Myocyte (in vitro differentiated cells): ENCODE measurements around the gene VSTM2L. TPM values are rescaled to one million over a fixed set of nuclear protein-coding genes. Genes with fewer than 3 reads are reported as not detected.

Experiments used
- DNase-seq: peaks from one replicate; pipeline ENCODE4 v3.0.0-alpha.2; 2012; ENCODE audit warnings: low read depth
- total RNA-seq: library from RNA; depleted of rRNA; stranded (reverse); fragments of >200 nt; gene quantifications from 2 replicates; pipeline ENCODE4 v1.2.3, GENCODE V29; 2014

Gene VSTM2L
- total RNA-seq, 1 donor from 2014 or later: 77.5 TPM

DNA sequence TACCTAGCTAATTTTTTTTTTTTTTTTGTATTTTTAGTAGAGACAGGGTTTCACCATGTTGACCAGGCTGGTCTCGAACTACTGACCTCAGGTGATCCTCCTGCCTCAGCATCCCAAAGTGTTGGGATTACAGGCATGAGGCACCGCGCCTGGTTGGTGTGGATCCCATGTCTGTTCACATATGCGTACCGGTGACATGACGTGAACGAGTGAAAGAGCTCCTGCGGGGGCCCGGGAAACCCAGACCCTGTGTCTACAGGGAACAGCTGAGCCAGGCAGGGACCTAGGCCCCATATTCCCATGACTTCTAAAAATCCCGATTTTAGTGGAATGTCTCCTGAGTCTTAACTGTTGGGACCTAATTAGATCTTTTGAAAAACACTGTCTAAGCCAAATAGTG is 33.1 kb downstream of the VSTM2L start:
- DNase-seq: no peak

DNA sequence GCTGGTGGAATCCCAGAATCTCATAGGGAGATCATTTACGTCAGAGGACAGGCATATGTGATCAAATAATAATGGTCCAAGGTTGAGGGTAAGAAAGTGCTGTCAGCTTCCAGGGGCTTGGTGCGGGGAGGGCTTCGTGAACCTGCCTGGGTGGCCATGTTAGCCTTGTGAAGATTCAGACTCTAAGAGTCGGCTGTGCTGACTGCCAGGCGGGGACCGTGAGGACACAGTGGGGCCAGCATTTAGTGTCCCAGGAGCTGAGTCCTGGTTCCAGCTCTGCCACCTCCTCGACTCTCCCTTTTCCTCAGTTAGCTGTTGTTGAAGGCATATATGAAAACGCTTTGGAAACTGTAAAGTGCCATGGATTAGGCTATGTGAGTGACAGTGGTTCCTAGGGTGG is 33.5 kb downstream of the VSTM2L start:
- DNase-seq: no peak

GRCh38 chr20:37937686-37938085 is 34.8 kb downstream of the VSTM2L start:
- no peak for DNase-seq

DNA sequence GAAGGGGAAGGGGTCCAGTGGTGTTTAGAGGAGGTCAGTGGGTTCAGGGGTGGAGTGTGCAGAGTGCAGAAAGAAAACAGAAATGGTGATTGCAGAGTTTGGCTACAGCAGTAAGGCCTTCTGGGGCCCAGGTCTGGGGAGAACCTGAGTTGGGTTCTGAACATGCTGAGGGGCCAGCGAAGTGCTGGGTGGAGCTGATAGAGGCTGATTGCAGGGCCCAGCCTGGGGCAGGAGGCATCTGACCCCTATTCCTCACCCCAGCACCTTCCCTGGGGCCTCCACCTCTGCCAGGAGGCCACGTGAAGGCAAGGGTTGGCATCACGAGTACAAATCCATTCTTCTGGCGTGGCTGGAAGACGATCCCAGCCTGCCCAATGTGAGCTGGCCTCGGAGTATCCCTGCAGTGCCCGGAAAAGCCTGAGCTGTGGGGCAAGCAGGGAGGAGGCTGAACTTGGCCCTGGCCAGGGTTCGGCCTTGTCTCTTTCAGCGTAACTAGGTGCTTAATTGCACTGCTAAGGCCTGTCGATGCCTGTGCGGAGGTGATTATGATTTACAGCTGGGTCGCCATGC is 35.3 kb downstream of the VSTM2L start:
- no peak for DNase-seq

DNA sequence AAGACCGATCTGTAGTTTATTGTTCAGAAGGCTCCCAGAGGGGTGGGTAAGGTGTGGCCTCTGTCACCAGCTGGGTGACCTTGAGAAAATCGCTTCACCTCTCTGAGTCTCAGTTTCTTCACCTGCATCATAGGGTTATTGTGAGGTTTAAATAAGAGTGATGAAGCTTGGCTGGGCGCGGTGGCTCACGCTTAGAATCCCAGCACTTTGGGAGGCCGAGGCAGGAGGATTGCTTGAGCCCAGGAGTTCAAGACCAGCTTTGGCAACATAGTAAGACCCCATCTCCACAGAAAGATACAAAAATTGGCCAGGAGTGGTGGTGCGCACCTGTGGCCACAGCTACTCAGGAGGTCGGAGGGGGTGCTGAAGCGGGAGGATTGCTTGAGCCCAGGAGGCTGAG is 36.0 kb downstream of the VSTM2L start:
- no peak for DNase-seq

DNA sequence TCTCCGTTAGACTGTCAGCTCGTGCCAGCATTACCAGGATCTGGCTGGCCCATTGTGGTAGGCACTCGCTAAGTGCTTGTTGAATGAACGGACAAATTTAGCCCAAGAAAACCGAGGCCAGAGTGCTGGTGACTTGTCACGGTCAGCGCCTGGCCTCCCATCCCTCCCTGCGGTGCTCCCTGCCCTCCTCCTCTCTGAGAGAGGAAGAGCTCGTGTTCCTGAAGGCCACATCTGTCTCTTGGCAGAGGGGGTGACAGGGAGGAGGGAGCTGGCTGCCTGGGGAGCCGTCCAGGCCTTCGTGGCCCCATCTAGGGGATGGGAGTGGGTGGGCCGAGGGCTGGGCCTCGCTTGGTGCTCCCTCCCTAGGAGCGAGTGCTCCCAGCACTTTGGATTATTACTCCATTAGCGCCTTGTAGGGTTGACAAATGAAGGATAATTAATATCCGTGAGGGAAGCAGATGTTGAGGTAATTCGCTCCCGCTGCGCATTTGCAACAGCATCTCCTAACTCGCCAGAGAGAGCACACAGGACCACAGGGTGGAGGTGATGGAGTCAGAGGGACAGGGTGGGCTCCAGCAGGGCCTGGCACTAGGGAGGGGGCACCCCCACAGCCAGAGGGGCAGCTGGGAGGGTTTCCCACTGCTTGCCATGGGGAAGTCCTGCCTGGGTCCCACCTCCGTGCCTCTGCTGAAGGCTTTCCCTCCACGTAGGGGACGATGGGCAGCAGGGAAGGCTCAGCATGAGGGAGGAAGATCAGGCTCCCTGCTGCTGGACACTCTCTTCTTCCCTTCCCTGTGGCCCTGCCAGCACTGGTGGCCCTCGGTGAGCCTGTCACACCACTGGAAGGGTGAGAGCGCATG is 37.0 kb downstream of the VSTM2L start:
- no peak for DNase-seq

DNA sequence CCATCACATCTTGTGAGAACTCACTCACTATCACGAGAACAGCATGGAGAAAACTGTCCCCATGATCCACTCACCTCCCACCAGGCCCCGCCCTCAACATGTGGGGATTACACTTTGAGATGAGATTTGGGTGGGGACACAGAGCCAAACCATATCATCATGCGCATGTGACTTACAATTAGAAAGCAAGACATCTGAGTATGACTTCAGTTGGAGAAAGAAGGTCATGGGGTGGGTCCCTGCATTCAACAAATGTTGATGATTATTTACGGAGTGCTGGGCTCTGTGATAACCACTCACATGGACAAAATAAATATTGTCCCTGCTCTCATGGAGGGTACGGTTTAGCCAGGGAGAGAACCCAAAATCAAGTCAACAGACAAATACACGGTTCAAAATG is 37.9 kb downstream of the VSTM2L start:
- no peak for DNase-seq

GRCh38 chr20:37941332-37941731 is 38.4 kb downstream of the VSTM2L start:
- DNase-seq: no peak

DNA sequence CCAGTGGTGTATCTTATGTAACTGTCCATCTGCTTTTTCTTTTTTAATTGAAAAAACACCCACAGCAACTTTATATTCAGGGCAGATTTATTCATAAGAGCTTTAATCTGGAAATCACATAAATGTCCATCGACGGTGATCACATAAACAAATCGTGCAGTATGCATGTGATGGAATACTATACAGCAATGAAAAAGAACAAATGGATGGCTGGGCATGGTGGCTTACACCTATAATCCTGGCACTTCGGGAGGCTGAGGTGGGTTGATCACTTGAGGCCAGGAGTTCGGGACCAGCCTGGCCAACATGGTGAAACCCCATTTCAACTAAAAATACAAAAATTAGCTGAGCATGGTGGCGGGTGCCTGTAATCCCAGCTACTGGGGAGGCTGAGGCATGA is 39.1 kb downstream of the VSTM2L start:
- no peak for DNase-seq

DNA sequence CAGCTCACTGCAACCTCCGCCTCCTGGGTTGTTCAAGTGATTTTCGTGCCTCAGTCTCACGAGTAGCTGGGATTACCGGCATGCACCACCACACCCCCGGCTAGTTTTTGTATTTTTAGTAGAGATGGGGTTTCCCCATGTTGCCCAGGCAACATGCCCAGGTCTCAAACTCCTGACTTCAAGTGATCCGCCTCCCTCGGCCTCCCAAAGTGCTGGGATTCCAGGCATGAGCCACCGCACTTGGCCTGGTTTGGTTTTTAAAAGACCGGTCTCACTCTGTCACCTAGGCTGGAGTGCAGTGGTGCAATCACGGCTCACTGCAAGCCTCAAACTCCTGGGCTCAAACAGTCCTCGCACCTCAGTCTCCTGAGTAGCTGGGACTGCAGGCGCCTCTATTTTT is 40.1 kb downstream of the VSTM2L start:
- no peak for DNase-seq

DNA sequence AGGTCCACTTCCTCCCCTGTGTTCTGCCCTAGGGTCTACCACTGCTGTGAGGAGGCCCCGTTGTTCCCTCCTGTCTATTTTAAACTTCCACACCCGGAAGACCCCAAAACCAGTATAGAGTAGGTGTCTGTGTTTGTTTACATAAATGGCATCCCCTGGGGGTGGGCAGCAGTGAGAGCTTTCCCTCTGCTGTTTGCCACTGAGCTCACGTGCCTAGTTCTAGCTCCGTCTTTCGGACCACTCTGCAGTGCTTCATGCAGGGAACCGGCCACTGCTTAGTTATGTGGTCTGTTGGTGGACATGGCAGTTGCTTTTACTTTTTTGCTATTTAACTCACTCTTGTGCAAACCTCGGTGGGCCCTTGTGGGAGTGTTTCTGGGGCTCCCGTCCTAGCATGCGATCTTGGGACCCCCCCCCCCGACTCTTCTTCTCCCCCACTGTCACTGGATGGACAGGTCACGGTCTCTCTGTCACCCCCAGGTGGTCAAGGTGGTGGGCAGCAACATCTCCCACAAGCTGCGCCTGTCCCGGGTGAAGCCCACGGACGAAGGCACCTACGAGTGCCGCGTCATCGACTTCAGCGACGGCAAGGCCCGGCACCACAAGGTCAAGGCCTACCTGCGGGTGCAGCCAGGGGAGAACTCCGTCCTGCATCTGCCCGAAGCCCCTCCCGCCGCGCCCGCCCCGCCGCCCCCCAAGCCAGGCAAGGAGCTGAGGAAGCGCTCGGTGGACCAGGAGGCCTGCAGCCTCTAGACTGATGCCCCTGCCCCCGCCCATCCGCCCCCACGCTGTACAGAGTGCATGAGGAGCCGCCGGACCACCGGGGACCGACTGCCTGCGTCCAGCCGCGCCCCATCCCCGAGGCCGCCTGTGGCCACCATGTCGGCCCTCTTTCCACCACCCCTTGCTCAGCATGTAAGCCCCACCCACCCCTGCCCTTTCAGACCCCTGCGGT is 40.9 kb downstream of the VSTM2L start:
- DNase-seq: no peak

- no peak for DNase-seq
Observed at GRCh38 chr20:37944456-37944981, 41.6 kb downstream of the VSTM2L start.

DNA sequence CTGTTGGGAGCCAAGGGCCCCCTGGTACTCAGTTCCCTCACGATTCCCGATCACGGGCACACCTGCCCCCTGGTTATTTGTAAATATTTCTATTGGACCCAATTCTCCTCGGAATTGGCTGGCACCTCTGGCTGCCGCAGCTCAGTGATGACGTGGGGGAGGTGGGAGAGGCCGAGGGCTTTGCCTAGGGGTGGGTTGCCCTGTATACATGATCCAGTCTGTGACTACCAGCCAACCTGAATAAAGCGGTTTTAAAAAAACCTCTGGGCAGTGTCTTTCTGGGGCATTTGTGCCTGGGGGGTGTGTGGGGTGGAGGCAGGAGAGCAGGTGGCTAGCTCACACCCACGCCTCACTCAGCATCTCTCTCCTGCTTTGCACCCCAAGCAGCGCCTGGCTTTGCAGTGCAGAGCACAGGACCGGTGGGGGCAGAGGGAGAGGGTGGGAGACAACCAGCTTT is 42.2 kb downstream of the VSTM2L start:
- no peak for DNase-seq

GRCh38 chr20:37946946-37947345 is 44.0 kb downstream of the VSTM2L start:
- no peak for DNase-seq

DNA sequence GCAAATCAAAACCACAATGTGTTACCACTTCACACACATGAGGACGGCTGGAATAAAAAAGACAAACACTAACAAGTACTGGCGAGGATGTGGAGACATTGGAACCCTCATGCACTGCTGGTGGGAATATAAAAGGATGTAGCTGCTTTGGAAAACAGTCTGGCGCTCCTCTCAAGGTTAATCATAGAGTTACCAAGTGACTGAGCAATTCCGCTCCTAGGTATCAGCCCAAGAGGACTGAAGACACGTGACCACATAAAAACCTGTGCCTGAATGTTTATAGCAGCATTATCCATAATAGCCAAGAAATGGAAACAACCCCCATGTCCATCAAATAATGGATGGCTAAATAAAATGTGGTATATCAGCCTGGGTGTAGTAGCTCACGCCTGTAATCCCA is 45.0 kb downstream of the VSTM2L start:
- DNase-seq: no peak

GRCh38 chr20:37948956-37949355 is 46.0 kb downstream of the VSTM2L start:
- DNase-seq: no peak

GRCh38 chr20:37954190-37954589 is 51.3 kb downstream of the VSTM2L start:
- DNase-seq: no peak

DNA sequence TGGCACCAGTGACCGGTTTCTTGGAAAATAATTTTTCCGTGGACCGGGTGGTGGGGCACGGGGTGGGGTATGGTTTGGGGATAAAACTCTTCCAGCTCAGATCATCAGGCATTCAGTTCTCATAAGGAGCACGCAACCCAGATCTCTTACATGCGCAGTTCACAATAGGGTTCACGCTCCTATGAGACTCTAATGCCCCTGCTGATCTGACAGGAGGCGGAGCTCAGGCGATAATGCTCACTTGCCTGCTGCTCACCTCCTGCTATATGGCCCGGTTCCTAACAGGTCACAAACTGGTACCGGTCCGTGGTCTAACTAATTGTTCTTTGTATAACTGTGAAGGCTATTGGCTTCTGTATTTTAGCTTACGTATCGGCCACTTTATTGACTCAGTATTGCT is 51.7 kb downstream of the VSTM2L start:
- DNase-seq: no peak

DNA sequence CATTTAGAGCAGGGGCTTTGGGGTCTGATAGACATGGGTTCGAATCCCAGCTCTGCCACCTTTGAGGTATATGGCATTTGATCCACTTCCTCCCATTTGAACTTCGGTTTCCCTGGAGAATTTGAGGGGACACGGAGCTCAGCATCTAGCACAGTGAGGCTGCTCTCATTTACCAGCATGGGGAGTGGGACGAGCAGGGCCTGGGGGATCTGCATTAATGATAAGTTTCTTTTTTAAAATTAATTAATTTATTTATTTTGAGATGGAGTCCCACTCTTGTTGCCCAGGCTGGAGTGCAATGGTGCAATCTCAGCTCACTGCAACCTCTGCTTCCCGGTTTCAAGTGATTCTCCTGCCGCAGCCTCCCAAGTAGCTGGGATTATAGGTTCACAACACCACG is 52.6 kb downstream of the VSTM2L start:
- no peak for DNase-seq

DNA sequence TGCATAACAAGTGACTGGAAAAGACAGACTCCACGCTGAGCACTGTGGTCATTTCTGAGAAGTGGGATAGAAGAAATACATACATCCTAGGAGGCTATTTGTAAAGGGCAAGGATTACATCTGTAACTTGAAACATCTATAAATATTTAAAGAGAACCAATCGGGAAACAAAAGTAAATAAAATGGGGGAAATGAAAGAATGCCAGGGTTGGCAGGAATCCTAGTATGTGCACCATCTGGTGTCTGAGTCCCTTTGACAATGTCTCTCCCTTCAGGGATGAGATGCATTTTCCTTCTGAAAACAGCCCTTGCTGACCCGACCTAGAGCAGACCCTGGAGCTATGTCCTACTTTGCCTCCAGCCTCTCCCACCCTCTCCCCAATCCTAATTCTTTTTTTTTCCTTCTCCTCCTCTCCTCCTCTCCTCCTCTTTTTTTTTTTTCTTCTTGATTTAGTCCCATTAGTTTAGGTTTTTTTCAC is 53.2 kb downstream of the VSTM2L start:
- DNase-seq: no peak

GRCh38 chr20:37958856-37959520 is 56.1 kb downstream of the VSTM2L start:
- DNase-seq: no peak
